HepG2 (cell line): ENCODE results near the gene KDM7A. TPM values are rescaled to one million over a fixed set of nuclear protein-coding genes. Genes with fewer than 3 reads are reported as not detected.

Source experiments
- ARID4A ChIP-seq: sonication (generic); formaldehyde crosslinking; IDR thresholded peaks from 2 replicates; pipeline ENCODE4 v1.5.0; 2020; ENCODE audit warnings: mild to moderate bottlenecking, missing genetic modification reagents, borderline replicate concordance
- BCLAF1 ChIP-seq: fragments of 450-650 bp; IDR thresholded peaks from 2 replicates; pipeline ENCODE4 v1.6.1; 2017; ENCODE audit warnings: mild to moderate bottlenecking
- ETV5 ChIP-seq: IDR thresholded peaks from 2 replicates; pipeline ENCODE4 v1.6.1; 2018; ENCODE audit warnings: missing biosample characterization, missing genetic modification reagents, inconsistent platforms, borderline replicate concordance
- HNRNPK ChIP-seq: fragments of 200-400 bp; formaldehyde crosslinking; IDR thresholded peaks from 2 replicates; pipeline ENCODE4 v1.6.1; 2018; ENCODE audit warnings: low read length, low read depth, moderate library complexity, mild to moderate bottlenecking; ENCODE audit not compliant: poor library complexity, severe bottlenecking
- HOXA9 ChIP-seq: sonication (generic); formaldehyde crosslinking; IDR thresholded peaks from 2 replicates; pipeline ENCODE4 v1.8.1; 2022; ENCODE audit warnings: missing genetic modification reagents, mild to moderate bottlenecking, moderate library complexity, borderline replicate concordance
- KDM6A ChIP-seq: IDR thresholded peaks from 2 replicates; pipeline ENCODE4 v1.6.1; 2016; ENCODE audit warnings: low read depth
- MXD1 ChIP-seq: sonication (generic); formaldehyde crosslinking; IDR thresholded peaks from 2 replicates; pipeline ENCODE4 v1.4.0; 2020; ENCODE audit warnings: mild to moderate bottlenecking, missing genetic modification reagents
- NFE2 ChIP-seq: sonication (generic); formaldehyde crosslinking; IDR thresholded peaks from 2 replicates; pipeline ENCODE4 v1.4.0; 2020; ENCODE audit warnings: missing genetic modification reagents
- RFX5 ChIP-seq: IDR thresholded peaks from 2 replicates; pipeline ENCODE4 v1.6.1; 2011; ENCODE audit warnings: low read depth, low read length, improper control_type of control experiment
- SIN3B ChIP-seq: fragments of 150-350 bp; IDR thresholded peaks from 2 replicates; pipeline ENCODE4 v1.6.1; 2014; ENCODE audit warnings: low read length
- ZFP36L1 ChIP-seq: sonication (generic); formaldehyde crosslinking; IDR thresholded peaks from 2 replicates; pipeline ENCODE4 v1.8.0; 2022; ENCODE audit warnings: mild to moderate bottlenecking, missing genetic modification reagents, moderate library complexity
- ZNF235 ChIP-seq: sonication (generic); formaldehyde crosslinking; IDR thresholded peaks from 2 replicates; pipeline ENCODE4 v1.8.1; 2023; ENCODE audit warnings: mild to moderate bottlenecking, missing genetic modification reagents, borderline replicate concordance
- ZNF326 ChIP-seq: sonication (generic); formaldehyde crosslinking; IDR thresholded peaks from 2 replicates; pipeline ENCODE4 v1.4.0; 2020; ENCODE audit warnings: missing genetic modification reagents, borderline replicate concordance
- ZNF367 ChIP-seq: sonication (generic); formaldehyde crosslinking; IDR thresholded peaks from 2 replicates; pipeline ENCODE4 v1.4.0; 2020; ENCODE audit warnings: missing genetic modification reagents, borderline replicate concordance
- ZNF530 ChIP-seq: sonication (generic); formaldehyde crosslinking; IDR thresholded peaks from 2 replicates; pipeline ENCODE4 v1.5.0; 2020; ENCODE audit warnings: low read depth, mild to moderate bottlenecking, missing genetic modification reagents
- ZNF580 ChIP-seq: IDR thresholded peaks from 2 replicates; pipeline ENCODE4 v1.6.1; 2016; ENCODE audit warnings: low read depth, borderline replicate concordance
- ZNF652 ChIP-seq: IDR thresholded peaks from 2 replicates; pipeline ENCODE4 v1.6.1; 2016; ENCODE audit warnings: low read depth, borderline replicate concordance
- polyA plus RNA-seq, 8 experiments: library from polyadenylated mRNA; depleted of rRNA in 3 of 8; stranded (reverse) in 7 of 8; unstranded in 1 of 8; fragments of >200 nt; fragmentation: Illumina TruSeq in 4 of 8; extraction: Trizol in 4 of 8; gene quantifications; 2 replicates each; pipeline versions ENCODE4 v1.2.1 to v1.2.3, GENCODE V29; 2011 to 2016; ENCODE audit warnings: low read depth in 4 of 8, missing spikeins in 1 of 8, mixed read lengths in 1 of 8; ENCODE audit not compliant: insufficient read depth in 1 of 8
- total RNA-seq, 5 experiments: library from RNA; depleted of rRNA; stranded (reverse); fragments of >200 nt; fragmentation: Illumina TruSeq; extraction: Trizol; gene quantifications; 2 replicates each; pipeline ENCODE4 v1.2.3, GENCODE V29; 2016; ENCODE audit warnings: low read depth in 1 of 5

KDM7A gene
- total and polyA plus RNA-seq, 2 of the 13 experiments (the other 11 are each of a cell fraction or from before 2014, with no cell fraction given), result 10.8 to 16.8 TPM

GRCh38 chr7:140175221-140176121, 1.3 kb downstream of the KDM7A start (continued):
- TF ChIP-seq ARID4A (CRISPR knock-in tag) (peak; percentile 80), SIN3B (no peak), ZNF326 (CRISPR knock-in tag) (no peak), HOXA9 (CRISPR knock-in tag) (no peak), MXD1 (CRISPR knock-in tag) (no peak), ZNF652 (CRISPR knock-in tag) (no peak), ZNF580 (CRISPR knock-in tag) (no peak), HNRNPK (no peak), BCLAF1 (no peak), ZNF367 (CRISPR knock-in tag) (peak; percentile 81; the same call in 1 of the 2 replicates), NFE2 (no peak), ZNF235 (CRISPR knock-in tag) (no peak), ZNF530 (CRISPR knock-in tag) (no peak), RFX5 (no peak), ETV5 (CRISPR knock-in tag) (no peak; the same call in 1 of the 2 replicates), KDM6A (CRISPR knock-in tag) (no peak), ZFP36L1 (CRISPR knock-in tag) (no peak)
